Coronary artery (tissue), 2 donors: Measurements from ENCODE around the gene CDH4.

ENCODE experiments used
- DNase-seq: peaks from one replicate; pipeline ENCODE4 v3.0.0-alpha.2; 2017; ENCODE audit warnings: low spot score
- H3K27ac ChIP-seq, 2 donors: fragments of 200-600 bp; sonication (generic); one replicate each; pipeline ENCODE4 v1.5.1; 2016 to 2019
- H3K4me3 ChIP-seq: fragments of 200-600 bp; sonication (generic); 2 replicates; pipeline ENCODE4 v1.5.1; 2016; ENCODE audit warnings: mild to moderate bottlenecking, moderate library complexity
- CTCF ChIP-seq: fragments of 200-600 bp; sonication (generic); IDR thresholded peaks from one replicate; pipeline ENCODE4 v1.5.1; 2019; ENCODE audit warnings: antibody characterized with exemption

Gene CDH4

DNA sequence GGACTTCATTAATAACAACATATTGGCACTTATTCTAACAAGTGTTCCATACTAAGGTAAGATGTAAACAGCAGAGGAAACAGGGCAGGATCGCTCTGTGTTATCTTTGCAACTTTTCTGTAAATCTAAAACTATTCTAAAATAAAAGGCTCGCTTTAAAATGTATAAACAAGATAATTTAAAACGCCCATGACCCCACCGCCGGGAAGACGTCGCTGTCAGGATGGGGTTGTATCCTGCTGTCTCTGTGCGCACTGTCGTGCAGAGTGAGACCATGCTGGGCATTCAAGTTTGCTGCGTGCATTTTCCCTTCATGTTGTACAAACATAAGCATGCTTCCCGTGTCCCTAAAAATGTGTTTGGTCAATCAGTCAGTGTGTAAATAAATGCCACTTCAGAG is 255.7 kb downstream of the CDH4 start:
- no peak for TF ChIP-seq CTCF
- no peak for DNase-seq
- Histone ChIP-seq H3K27ac (no peak overlapping the region), H3K4me3 (no peak overlapping the region)

DNA sequence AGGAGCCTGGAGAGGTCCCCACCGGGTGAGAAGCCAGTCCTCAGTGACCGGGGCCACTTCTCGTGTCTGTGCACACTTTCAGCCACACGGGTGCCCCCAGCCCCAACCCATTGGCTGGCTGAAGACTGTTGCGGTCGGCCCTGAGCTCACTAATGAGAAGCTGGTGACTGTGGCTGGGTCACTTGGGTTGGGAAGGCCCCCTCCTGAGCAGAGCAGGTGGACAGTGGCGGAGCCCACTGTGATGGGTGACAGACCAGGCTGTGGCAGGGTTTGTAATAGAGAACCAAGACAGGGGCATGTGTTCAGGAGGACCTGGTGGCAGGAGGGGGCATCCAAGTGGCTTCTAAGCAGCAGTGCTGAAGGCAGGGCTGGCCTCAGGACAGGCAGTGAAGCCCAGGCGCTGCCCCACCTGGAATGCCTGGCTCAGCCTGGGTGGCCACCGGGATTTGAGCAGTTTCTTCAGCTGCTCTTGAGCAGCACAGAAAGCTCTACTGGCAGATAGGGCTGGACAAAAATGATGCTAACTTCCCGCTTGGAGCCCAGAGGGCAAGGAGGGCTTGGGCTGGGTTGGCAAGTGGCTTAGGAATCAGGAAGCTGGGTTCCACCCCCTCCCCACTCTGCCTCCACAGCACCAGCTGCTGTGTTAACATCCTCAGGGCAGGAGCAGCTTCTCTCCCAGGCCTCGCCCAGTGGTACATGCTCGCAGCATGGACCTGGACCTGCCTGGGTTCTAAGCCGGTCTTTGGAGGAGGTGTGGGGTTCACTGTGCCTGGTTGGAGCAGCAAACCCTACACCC is 256.4 kb downstream of the CDH4 start:
- H3K4me3 ChIP-seq: no peak overlapping the region
- TF ChIP-seq CTCF: no peak
- DNase-seq: no peak
- H3K27ac ChIP-seq: no peak overlapping the region

DNA sequence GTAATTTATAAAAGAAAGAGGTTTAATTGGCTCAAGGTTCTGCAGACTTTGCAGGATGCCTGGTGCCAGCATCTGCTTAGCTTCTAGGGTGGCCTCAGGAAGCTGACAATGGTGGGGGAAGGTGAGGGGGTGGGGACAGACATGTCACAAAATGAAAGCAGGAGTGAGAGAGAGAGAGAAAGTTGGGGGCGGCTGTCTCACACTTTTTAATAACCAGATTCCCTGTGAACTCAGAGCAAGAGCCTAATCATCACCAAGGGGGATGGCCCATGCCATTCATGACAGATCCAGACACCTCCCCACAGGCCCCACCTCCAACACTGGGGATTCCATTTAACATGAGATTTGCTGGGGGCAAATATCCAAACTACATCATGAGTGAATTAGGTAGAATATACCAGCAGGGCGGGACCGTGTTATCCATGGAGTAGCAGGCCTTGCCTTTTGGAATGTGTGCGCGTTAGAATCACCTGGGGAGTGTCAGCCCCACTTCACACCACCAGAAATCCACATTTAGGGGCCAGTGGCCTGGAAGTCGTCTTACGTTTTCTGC is 258.8 kb downstream of the CDH4 start:
- Histone ChIP-seq H3K27ac (no peak overlapping the region), H3K4me3 (no peak overlapping the region)
- TF ChIP-seq CTCF: no peak
- no peak for DNase-seq

DNA sequence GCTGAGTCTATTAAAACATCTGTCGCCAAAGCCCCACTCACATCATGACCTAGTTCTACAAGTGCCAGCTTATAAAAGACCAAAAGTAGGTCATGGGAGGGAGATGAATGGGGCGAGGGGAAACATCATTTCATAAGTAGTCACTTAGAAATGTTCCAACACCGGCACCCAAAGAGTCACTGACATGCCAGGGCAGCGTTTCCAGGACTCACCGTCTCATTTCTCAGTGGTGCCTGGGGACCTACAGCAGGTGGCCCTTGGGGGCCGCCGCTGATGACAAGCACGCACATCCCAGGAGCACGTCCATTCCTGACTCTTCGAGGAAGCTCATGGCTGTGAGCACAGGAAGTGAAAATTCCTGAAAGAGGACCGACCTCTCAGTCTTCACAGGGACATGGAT is 260.4 kb downstream of the CDH4 start:
- no peak for TF ChIP-seq CTCF
- no peak for DNase-seq
- H3K4me3 ChIP-seq: no peak overlapping the region
- H3K27ac ChIP-seq: no peak overlapping the region

GRCh38 chr20:61513124-61514017 is 261.3 kb downstream of the CDH4 start:
- H3K27ac ChIP-seq: no peak overlapping the region
- no peak for DNase-seq
- no peak for TF ChIP-seq CTCF
- H3K4me3 ChIP-seq: no peak overlapping the region

DNA sequence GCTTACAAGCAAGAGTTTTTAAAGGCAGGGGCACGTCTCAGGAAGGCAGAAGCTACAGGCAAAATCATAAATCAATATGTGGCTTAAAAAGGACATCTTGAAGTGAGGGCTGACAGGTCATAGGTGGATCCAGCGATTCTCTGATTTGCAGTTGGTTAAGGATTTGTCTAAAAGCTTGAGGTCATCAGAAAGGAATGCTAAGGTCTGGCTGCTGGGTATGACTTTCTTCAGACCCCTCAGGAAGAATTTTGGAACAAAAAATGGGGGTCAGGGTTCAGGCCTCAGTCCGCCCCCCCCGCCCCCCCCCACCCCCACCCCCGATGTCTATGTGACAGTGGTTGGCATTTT is 261.9 kb downstream of the CDH4 start:
- no peak for DNase-seq
- no peak for TF ChIP-seq CTCF
- Histone ChIP-seq H3K27ac (no peak overlapping the region), H3K4me3 (no peak overlapping the region)
